Common myeloid progenitor, CD34-positive (primary cell): ENCODE measurements around the gene ZFP36. TPM values are rescaled to one million over a fixed set of nuclear protein-coding genes. Genes with fewer than 3 reads are reported as not detected.

Source experiments
- CTCF ChIA-PET: fragments of 350-600 bp; sonication (Branson Sonifier 250); formaldehyde crosslinking; loops from one replicate; lab custom pipeline; 2021; ENCODE audit warnings: antibody characterized with exemption; lab: Charles Lee
- POLR2A ChIA-PET: fragments of 350-600 bp; sonication (Branson Sonifier 250); formaldehyde crosslinking; loops from one replicate; lab custom pipeline; 2021; ENCODE audit warnings: antibody characterized with exemption; lab: Charles Lee
- DNase-seq, 3 donors: peaks; one replicate each; pipeline versions ENCODE4 v3.0.0 to v3.0.0-alpha.2; 2013
- H3K27ac ChIP-seq, 2 experiments: 1 replicate in 1 of 2; 2 replicates in 1 of 2; pipeline ENCODE4 v1.7.0; 2013; ENCODE audit warnings: inconsistent platforms in 2 of 2, low read length in 2 of 2, mild to moderate bottlenecking in 2 of 2, low read depth in 1 of 2, moderate library complexity in 1 of 2; ENCODE audit not compliant: severe bottlenecking in 2 of 2, insufficient read depth in 1 of 2, poor library complexity in 1 of 2
- H3K27me3 ChIP-seq, 5 experiments: replicated peaks in 2 of 5; 1 replicate in 3 of 5; 2 replicates in 2 of 5; pipeline versions ENCODE4 v1.6.1 to v1.7.0; 2013; ENCODE audit warnings: low read length in 4 of 5, mild to moderate bottlenecking in 2 of 5, moderate library complexity in 2 of 5, inconsistent platforms in 1 of 5; ENCODE audit not compliant: insufficient read depth in 5 of 5, control insufficient read depth in 4 of 5
- H3K36me3 ChIP-seq, 4 experiments: 1 replicate in 2 of 4; 2 replicates in 2 of 4; pipeline versions ENCODE4 v1.6.1 to v1.7.0; 2013; ENCODE audit warnings: low read length in 3 of 4, control low read depth in 1 of 4, mild to moderate bottlenecking in 1 of 4; ENCODE audit not compliant: control insufficient read depth in 4 of 4, insufficient read depth in 4 of 4
- H3K4me1 ChIP-seq, 4 experiments: 1 replicate in 3 of 4; 2 replicates in 1 of 4; pipeline versions ENCODE4 v1.6.1 to v1.7.1; 2013; ENCODE audit warnings: low read length in 3 of 4, mild to moderate bottlenecking in 3 of 4, control low read depth in 1 of 4, inconsistent platforms in 1 of 4, moderate library complexity in 1 of 4; ENCODE audit not compliant: control insufficient read depth in 4 of 4, insufficient read depth in 4 of 4; ENCODE audit errors: control extremely low read depth in 1 of 4
- H3K4me3 ChIP-seq, 7 experiments: 1 replicate in 4 of 7; 2 replicates in 3 of 7; pipeline versions ENCODE4 v1.5.1 to v1.7.0; 2013; ENCODE audit warnings: mild to moderate bottlenecking in 7 of 7, low read length in 6 of 7, moderate library complexity in 6 of 7, inconsistent platforms in 2 of 7, low read depth in 2 of 7, control low read depth in 1 of 7; ENCODE audit not compliant: insufficient read depth in 4 of 7, control insufficient read depth in 1 of 7; ENCODE audit errors: extremely low read depth in 1 of 7
- H3K9me3 ChIP-seq, 5 experiments: 1 replicate in 4 of 5; 2 replicates in 1 of 5; pipeline versions ENCODE4 v1.6.1 to v1.7.1; 2013; ENCODE audit warnings: low read length in 4 of 5, mild to moderate bottlenecking in 2 of 5, inconsistent platforms in 1 of 5, low read depth in 1 of 5, moderate library complexity in 1 of 5; ENCODE audit not compliant: control insufficient read depth in 4 of 5, insufficient read depth in 2 of 5; ENCODE audit errors: control extremely low read depth in 1 of 5
- WGBS: methylation state at CpG from one replicate; pipeline ENCODE4 v1.1.5; 2013; ENCODE audit not compliant: insufficient coverage; 5-methylcytosine and 5-hydroxymethylcytosine counted together
- polyA plus RNA-seq: library from polyadenylated mRNA; unstranded; fragments of 120-200 nt; gene quantifications from one replicate; pipeline ENCODE4 v1.2.1, GENCODE V29; 2013

Gene ZFP36, protein sequence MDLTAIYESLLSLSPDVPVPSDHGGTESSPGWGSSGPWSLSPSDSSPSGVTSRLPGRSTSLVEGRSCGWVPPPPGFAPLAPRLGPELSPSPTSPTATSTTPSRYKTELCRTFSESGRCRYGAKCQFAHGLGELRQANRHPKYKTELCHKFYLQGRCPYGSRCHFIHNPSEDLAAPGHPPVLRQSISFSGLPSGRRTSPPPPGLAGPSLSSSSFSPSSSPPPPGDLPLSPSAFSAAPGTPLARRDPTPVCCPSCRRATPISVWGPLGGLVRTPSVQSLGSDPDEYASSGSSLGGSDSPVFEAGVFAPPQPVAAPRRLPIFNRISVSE
- 295 TPM for polyA plus RNA-seq

DNA sequence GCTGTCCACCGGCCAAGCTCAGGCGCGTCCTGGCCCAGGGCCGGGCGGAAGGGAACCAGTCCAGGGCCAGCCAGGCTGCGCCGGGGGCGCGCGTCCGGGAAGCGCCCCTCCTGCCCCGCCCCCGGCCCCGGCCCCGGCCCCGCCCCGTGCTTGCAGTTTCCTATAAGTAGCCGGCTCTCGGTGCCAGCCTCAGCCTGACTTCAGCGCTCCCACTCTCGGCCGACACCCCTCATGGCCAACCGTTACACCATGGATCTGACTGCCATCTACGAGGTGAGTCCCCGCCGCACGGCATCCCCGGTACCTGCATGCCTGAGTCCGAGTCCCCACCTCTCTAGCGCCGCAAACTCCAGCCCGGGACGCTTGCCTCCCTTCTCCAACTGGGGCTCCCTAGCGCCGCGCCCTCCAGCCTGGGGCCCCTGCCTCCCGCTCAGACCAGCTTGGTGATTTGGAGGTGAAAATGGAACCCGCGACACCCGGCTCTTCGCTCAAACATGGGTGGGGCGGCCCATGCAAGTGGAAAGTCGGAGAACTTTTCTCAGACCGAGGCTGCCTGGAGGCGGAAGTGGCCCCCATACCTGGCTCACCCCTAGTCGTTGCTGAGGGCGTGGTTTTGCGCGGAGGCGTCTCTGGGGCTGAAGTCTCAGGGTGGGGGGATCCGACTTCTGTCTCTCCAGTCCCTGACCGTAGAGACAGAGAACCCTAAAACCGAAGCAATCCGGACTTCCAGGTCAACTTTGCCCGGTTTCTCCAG, at the start of gene ZFP36:
Gene ZFP36 (plus strand): TSS at position 192 of the 754 bp plus-strand sequence. CDS start 58 bp downstream, at position 250.
- Histone ChIP-seq H3K27ac (peak within 1 kb of the TSS; percentile 94 to 95), H3K4me1 (peaks cover 23 to 88% (median 80%) of the 10 kb centered on the region in 4 experiments)

DNA sequence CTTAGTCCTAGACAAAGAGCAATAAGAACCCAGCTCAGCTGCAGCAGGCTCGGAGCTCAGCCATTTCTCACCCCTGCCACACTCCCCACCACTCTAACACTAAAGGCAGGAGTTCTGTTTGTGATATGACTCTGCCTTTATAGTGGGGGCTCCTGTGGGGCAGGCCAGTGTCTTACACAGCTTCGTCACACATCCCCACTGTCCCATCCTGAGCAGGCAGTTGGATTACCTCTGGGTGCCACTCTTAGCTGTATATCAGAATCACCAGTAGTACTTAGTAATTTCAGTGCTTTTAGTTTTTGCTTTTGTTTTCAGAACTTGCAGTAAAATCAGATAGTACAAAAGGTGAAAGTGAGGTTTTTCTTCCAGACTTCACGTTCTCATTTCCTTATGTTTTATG, 47.6 kb upstream of the ZFP36 start:
- no peaks in the 10 kb centered on the region for H3K27me3 ChIP-seq
- H3K36me3 ChIP-seq = peaks cover 29 to 84% (median 72%) of the 10 kb centered on the region in 4 experiments
- H3K4me1 ChIP-seq = peaks cover 0 to 4% (median 0%) of the 10 kb centered on the region in 4 experiments
- WGBS = 80% methylated on average over 1 of the region's 3 CpGs
- H3K27ac ChIP-seq = no peak overlapping the region
- no peak for DNase-seq
- no peaks in the 10 kb centered on the region for H3K9me3 ChIP-seq
- H3K4me3 ChIP-seq = no peak overlapping the region
- CTCF ChIA-PET = no interaction called here
- POLR2A ChIA-PET = no interaction called here

More for the DNA sequence above, at the start of gene ZFP36:
- WGBS = under 1% methylated on average over 41 of the region's 56 CpGs
- H3K27me3 ChIP-seq = no peaks in the 10 kb centered on the region
- ChIA-PET CTCF (no interaction called here), POLR2A (interaction anchor here (1.2 to 4.4 kb wide), 4 partner anchors 9 to 63 kb away, joined by 3 to 46 read pairs (median 3); partner anchors contain the start of genes MED29, PAF1 and RPS16)
- H3K9me3 ChIP-seq = no peaks in the 10 kb centered on the region
- H3K36me3 ChIP-seq = peaks cover 5 to 16% (median 10%) of the 10 kb centered on the region in 4 experiments
- H3K4me3 ChIP-seq = peak within 1 kb of the TSS; percentile 95 to 100 (median 98)
- peak; percentile 76 to 86 (median 84) for DNase-seq

DNA sequence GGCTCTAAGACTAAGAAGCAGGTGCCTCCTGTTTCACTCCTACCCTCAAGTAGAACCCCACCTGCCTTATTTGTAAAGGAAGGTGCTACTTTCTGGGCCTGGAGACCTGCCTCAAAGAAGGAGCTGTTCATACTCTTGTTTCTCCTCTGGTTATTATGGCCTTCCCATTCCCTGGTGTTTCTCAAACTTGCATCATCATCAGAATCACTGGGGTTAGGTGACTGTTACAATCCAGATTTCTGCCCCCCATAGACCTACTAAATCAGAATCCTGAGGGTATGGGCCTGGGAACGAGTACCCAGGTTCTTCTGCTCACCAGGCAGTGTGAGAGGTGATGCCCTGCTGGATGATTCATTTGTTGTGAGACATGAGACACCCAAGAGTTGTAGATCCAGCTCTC, 46.0 kb upstream of the ZFP36 start:
- no peak for DNase-seq
- H3K36me3 ChIP-seq = peaks cover 25 to 84% (median 69%) of the 10 kb centered on the region in 4 experiments
- H3K27me3 ChIP-seq = no peaks in the 10 kb centered on the region
- H3K9me3 ChIP-seq = no peaks in the 10 kb centered on the region
- POLR2A ChIA-PET = no interaction called here
- no peak overlapping the region for H3K4me3 ChIP-seq
- CTCF ChIA-PET = interaction anchor here (1.1 to 1.2 kb wide), 2 partner anchors 17 to 51 kb away, joined by 3 to 4 read pairs; no protein-coding TSS in a partner anchor
- H3K4me1 ChIP-seq = peaks cover 0 to 4% (median 0%) of the 10 kb centered on the region in 4 experiments
- WGBS = 100% methylated on average over 1 of the region's 1 CpG
- no peak overlapping the region for H3K27ac ChIP-seq

DNA sequence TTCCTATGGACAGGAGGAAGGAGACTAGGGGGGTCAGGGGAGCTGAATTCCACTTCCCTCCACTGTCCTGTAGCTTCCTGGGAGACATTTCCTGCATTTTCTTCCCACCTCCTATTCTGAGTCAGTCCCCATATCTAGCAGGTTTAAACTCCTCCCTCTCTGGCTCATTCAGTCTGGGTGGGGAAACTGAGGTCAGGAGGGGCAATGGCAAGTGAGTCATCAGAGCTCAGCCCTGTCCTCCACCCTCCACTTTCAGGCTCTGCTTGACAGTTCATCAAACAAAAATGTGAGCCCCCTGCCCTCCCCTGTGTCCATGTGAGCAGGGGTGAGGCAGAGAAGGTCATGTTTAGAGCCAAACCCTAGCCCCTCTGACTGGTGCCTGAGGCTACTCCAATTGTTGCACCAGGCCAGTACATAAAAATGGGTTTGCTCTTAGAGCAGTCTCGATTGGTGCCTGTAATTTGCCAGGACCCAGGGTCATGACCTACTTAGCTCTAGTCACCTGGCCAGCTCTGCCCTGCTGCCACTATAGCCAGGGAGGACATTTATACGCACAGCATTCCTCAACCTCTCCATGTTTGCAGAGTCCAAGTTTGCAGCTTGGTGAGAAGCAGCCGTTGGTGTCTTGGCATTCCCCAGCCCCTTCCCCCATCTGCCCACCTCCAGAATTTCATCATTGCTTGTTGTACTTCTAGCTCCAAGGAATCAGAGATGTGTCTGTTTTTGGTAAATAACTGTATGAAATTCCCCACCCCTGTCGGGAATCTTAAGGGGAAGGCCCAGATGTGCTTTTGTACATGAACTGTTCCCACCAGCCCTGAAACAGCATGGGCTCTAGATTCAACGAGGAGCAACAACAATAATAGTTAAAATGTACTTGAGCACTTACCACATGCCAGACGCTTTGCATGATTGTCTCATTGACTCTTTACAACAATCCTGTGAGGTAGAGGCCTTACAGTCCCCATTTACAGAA, 43.7 kb upstream of the ZFP36 start:
- H3K27me3 ChIP-seq = no peaks in the 10 kb centered on the region
- H3K4me1 ChIP-seq = no peaks in the 10 kb centered on the region
- H3K4me3 ChIP-seq = no peak overlapping the region
- ChIA-PET POLR2A (interaction anchor here (0.8 to 0.9 kb wide), 3 partner anchors 17 to 136 kb away, joined by 3 to 5 read pairs (median 3); partner anchors contain the start of genes MED29 and PAF1), CTCF (interaction anchor here (0.8 to 2.7 kb wide), 7 partner anchors 7 to 28 kb away, joined by 3 to 9 read pairs (median 5); partner anchors contain the start of genes MED29, PAF1 and SAMD4B)
- DNase-seq = no peak
- H3K9me3 ChIP-seq = no peaks in the 10 kb centered on the region
- H3K36me3 ChIP-seq = peaks cover 18 to 71% (median 53%) of the 10 kb centered on the region in 4 experiments
- no peak overlapping the region for H3K27ac ChIP-seq
- WGBS = 94% methylated on average over 4 of the region's 6 CpGs

DNA sequence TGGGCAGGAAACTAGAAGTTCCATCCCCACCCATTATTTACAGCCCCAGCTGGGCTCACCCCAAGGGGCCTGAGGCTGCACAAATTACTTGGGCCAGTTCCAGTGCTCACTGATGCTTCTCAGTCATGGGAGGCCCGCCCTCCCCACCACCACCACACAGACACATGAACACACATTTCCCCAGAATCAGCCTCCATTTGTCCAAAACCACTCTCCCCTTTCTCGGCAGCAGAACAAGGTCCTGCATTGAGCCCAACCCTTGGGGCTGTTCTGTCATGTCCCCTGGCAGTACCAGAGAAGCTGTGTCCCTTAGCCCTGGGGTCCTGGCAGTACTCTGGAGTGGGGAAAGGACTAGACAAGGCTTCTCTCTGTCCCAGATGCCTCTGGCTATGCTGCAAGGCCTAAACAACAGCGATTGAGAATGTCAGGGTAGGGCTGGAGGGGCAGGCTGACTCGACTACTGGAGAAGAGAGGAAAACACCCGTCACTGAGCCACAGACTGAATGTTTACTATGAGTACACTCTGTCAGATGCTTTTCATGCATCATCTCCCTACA, 42.7 kb upstream of the ZFP36 start:
- no peaks in the 10 kb centered on the region for H3K4me1 ChIP-seq
- H3K4me3 ChIP-seq = no peak overlapping the region
- no peaks in the 10 kb centered on the region for H3K9me3 ChIP-seq
- WGBS = 96% methylated on average over 3 of the region's 5 CpGs
- H3K27me3 ChIP-seq = no peaks in the 10 kb centered on the region
- no peak for DNase-seq
- no peak overlapping the region for H3K27ac ChIP-seq
- CTCF ChIA-PET = interaction anchor here (2.7 kb wide), 1 partner anchor 10 kb away, joined by 9 read pairs; no protein-coding TSS in a partner anchor
- peaks cover 24 to 69% (median 54%) of the 10 kb centered on the region in 4 experiments for H3K36me3 ChIP-seq
- POLR2A ChIA-PET = interaction anchor here (0.8 kb wide), 1 partner anchor 137 kb away, joined by 5 read pairs; no protein-coding TSS in a partner anchor

DNA sequence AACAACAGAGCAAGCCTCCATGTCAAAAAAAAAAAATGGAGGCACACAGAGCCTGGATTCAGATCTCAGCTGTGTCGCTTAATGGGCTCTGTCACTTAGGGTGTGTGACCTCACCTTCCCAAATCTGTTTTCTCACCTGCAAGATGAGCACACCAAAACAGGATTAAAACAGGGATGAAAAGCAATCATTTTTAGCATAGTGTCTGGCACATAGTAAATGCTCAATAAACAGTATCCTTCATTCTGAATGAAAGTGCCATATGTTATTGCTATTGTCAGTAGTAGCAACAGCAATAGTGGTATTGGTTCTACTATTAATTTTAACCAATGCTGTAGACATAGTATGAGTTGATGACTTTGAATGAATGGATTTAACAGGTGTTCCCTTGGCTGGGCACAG, 41.1 kb upstream of the ZFP36 start:
- ChIA-PET CTCF (interaction anchor here (1.1 kb wide), 1 partner anchor 10 kb away, joined by 3 read pairs; no protein-coding TSS in a partner anchor), POLR2A (no interaction called here)
- DNase-seq = no peak
- Histone ChIP-seq H3K27me3 (no peaks in the 10 kb centered on the region), H3K4me1 (no peaks in the 10 kb centered on the region), H3K4me3 (no peak overlapping the region), H3K36me3 (peaks cover 30 to 73% (median 56%) of the 10 kb centered on the region in 4 experiments), H3K9me3 (no peaks in the 10 kb centered on the region), H3K27ac (no peak overlapping the region)
- 100% methylated on average over 1 of the region's 1 CpG for WGBS
